DMS53 (cell line): Measurements from ENCODE around the gene HKDC1.

Source experiments
- DNase-seq: peaks from one replicate; lab custom pipeline; 2025; lab: John Stamatoyannopoulos, UW

The HKDC1 gene, protein sequence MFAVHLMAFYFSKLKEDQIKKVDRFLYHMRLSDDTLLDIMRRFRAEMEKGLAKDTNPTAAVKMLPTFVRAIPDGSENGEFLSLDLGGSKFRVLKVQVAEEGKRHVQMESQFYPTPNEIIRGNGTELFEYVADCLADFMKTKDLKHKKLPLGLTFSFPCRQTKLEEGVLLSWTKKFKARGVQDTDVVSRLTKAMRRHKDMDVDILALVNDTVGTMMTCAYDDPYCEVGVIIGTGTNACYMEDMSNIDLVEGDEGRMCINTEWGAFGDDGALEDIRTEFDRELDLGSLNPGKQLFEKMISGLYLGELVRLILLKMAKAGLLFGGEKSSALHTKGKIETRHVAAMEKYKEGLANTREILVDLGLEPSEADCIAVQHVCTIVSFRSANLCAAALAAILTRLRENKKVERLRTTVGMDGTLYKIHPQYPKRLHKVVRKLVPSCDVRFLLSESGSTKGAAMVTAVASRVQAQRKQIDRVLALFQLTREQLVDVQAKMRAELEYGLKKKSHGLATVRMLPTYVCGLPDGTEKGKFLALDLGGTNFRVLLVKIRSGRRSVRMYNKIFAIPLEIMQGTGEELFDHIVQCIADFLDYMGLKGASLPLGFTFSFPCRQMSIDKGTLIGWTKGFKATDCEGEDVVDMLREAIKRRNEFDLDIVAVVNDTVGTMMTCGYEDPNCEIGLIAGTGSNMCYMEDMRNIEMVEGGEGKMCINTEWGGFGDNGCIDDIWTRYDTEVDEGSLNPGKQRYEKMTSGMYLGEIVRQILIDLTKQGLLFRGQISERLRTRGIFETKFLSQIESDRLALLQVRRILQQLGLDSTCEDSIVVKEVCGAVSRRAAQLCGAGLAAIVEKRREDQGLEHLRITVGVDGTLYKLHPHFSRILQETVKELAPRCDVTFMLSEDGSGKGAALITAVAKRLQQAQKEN

DNA sequence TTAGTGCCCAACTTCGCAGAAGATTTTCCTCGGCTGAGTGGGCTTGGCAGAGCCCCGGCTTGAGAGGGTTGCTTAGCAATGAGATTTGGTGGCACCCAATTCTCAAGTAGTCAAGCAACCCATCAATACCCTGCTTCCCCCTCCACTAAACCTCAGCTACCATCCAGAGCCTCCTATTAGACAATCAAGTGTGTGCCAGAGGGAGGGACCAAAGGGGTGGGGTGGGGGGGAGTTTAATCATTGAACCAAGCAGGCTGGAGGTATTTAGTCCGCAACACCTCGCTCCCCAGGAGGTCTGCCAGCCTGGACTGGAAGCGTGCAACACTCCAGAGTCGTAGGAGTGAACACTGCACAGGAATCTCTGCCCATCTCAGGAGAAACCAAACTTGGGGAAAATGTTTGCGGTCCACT, at the start of gene HKDC1:
TSS of gene HKDC1 (plus strand) at position 292 of the 411 bp plus-strand sequence. CDS start at position 396, 104 bp downstream.
- no peak for DNase-seq

GRCh38 chr10:69172241-69172982, 47.7 kb upstream of the HKDC1 start:
- DNase-seq, result no peak

- peak; percentile 5 for DNase-seq
These were observed 44.8 kb upstream of the HKDC1 start for GRCh38 chr10:69175326-69175725.

GRCh38 chr10:69176823-69177222, 43.3 kb upstream of the HKDC1 start:
- no peak for DNase-seq

GRCh38 chr10:69179089-69179742, 40.9 kb upstream of the HKDC1 start:
- peak; percentile 94 for DNase-seq

GRCh38 chr10:69179743-69180524, 40.2 kb upstream of the HKDC1 start, which contains the start of gene SUPV3L1:
TSS of gene SUPV3L1 (plus strand) at chr10:69180234. CDS start at chr10:69180292, 58 bp downstream.
- DNase-seq, result peak; percentile 99

- DNase-seq, result peak; percentile 38
These were observed 39.5 kb upstream of the HKDC1 start for GRCh38 chr10:69180525-69181204.

GRCh38 chr10:69181433-69181832, 38.7 kb upstream of the HKDC1 start:
- no peak for DNase-seq

GRCh38 chr10:69182005-69182404, 38.1 kb upstream of the HKDC1 start:
- DNase-seq, result no peak

DNA sequence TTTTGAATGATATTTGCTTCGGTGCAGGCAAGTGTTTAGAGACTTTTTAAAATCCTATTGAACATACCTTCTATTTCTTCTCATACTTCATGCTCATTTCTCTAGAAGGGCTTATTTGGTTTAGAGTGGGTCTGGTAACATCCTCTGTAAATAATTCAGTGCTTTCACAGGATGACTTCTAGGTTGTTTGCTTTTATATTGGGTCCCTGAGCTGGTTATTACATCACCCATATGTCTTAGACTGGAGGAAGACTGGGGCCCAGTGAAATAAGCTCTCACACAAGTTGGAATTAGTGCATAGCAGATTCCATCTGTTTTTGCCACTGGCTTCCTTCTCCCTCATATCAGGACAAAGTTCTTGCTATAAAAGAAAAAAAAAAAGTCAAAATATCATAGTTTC, 33.6 kb upstream of the HKDC1 start:
- no peak for DNase-seq

- no peak for DNase-seq
These were observed 19.1 kb upstream of the HKDC1 start for GRCh38 chr10:69201045-69201444.

GRCh38 chr10:69202332-69202731, 17.8 kb upstream of the HKDC1 start:
- DNase-seq, result no peak

DNA sequence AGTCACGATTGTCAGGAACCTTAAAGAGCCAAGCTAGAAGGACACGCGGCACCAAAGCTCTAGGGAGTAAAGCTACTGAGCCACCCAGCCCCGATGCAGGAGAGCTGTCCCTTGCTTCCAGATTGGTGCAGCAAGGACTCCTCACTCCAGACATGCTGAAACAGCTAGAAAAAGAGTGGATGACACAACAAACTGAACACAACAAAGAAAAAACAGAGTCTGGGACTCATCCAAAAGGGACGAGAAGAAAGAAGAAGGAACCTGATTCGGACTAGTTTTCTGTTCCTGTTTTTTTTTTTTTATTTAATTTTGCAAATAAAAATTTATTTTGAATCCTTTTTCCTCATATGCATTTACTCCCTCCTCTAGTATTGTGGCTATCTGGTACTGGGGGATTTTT, 11.4 kb upstream of the HKDC1 start:
- no peak for DNase-seq

DNA sequence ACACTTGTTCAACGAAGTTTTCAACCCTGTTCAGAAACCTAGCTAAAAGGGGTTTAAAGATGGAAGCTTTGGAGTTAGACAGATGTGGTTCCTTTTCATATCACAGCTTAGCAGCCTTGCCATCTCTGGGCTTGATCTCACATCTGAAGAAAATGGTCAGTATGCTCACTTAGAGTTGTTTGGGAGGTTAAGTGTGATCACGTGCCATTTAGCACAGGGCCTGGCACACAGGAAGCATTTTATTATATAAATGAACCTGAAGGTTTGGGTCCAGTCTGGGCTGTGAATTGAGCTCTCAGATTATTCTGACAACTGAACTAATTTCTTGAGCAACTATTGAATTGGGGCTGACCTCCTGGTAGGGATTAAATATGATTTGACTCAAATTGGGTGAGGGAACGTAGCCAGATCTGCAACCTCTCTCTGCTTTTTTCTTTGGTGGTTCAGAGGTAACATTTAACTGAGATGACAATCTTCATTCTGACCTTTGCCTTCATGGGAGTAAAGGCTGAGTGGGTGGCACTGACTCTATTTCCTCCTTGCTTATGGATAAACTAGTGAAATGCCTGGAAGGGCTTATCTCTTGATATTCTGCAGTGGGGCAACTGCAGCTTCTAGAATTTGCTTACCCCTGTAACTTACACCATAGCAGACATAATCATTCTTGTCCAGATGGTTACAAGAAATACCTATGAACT, 10.2 kb upstream of the HKDC1 start:
- DNase-seq, result no peak

DNA sequence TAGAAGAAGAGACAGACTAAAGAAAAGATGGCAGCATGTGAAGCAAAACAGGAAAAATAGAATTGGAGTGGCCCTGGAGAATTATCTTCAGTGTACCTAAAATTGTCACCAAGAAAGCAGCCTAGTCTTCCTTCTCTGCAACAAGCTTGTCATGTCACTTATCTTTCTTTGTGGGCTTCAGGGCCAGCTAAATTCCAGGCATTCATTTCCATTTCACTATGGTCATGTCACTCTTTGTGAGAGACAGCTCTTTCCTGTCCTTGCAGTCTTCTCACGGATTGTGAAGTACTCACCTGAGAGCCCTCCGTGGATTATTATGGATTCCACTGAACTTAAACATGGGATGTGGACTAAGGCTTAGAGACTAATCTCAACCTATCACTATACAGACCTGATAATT, 9.0 kb upstream of the HKDC1 start:
- no peak for DNase-seq

- no peak for DNase-seq
These were observed 8.6 kb upstream of the HKDC1 start for GRCh38 chr10:69211524-69211923.

DNA sequence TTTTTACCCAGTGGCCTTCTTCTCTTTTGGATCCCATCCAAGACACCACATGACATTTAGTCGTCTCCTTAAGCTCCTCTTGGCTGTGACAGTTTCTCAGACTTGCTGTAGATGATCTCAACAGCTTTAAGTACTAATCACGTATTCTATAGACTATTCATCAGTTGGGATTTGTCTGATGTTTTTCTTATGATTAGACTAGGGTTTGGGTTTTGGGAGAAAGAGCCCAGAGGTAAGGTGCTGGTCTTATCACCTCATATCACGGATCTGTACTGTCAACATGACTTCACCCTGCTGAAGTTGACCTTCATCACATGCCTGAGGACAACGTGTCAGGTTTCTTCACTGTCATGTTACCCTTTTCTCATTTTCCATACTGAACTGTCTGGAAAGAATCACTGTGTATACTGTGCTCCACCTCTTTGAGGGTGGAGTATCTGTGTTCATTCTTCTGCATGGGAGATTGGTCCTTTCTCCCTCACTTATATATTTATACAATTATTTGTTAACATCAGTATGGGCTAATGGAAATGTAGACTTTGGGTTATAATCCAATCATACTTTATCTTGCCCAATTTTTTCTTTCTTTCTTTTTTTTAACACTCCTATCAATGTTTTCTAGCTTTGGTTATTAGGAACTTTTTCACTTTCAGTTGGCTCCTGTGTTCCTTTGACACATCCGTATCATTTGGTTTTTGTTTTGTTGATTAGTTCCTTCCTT, 6.4 kb upstream of the HKDC1 start:
- peak; percentile 19 for DNase-seq

GRCh38 chr10:69214666-69215131, 5.4 kb upstream of the HKDC1 start:
- no peak for DNase-seq
